NCI-H345 treated with DMSO at 0.1 percent for 48 hours (cell line): ENCODE data around the gene NUBPL.

Source experiments
- DNase-seq: peaks from one replicate; lab custom pipeline; 2025; ENCODE audit not compliant: unreplicated experiment; lab: John Stamatoyannopoulos, UW

The NUBPL gene

DNA sequence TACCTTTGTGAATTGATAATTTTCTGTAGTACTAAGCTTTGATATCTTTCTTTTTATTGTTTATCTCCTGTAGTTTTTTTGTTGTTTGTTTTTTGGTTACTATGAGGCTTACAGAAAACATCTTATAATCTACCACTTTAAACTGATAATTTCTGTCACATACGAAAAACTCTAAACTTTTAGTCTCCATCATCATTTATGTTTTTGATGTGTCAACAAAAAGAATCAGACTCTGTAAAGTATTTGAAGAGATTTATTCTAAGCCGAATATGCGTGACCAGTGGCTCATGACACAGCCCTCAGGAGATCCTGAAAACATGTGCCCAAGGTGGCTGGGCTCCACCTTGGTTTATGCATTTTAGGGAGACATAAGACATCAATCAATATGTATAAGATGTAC lies 348.8 kb downstream of the NUBPL start:
- no peak for DNase-seq
